Calu3 (cell line): ENCODE data around the gene AK8. TPM values are rescaled to one million over a fixed set of nuclear protein-coding genes. Genes with fewer than 3 reads are reported as not detected.
A peak's percentile ranks its signal among the peaks of the same experiment; 100 is the strongest.

Source experiments
- BruUV-seq: library from RNA; stranded (reverse); fragments of 400-500 nt; replicated peaks from 2 replicates; lab custom pipeline; 2021; lab: Mats Ljungman, UMichigan
- CTCF ChIA-PET: fragments of 300-600 bp; sonication (Branson Sonifier 250); formaldehyde crosslinking; loops from one replicate; lab custom pipeline; 2022; ENCODE audit warnings: antibody characterized with exemption; lab: Charles Lee
- DNase-seq: peaks from one replicate; pipeline ENCODE4 v3.0.0; 2022
- H3K27ac Mint-ChIP-seq: one replicate; pipeline ENCODE4 v1.8.0; 2022; ENCODE audit warnings: mixed read lengths; ENCODE audit not compliant: unreplicated experiment
- H3K27me3 Mint-ChIP-seq: one replicate; pipeline ENCODE4 v1.8.0; 2022; ENCODE audit warnings: mixed read lengths; ENCODE audit not compliant: unreplicated experiment
- H3K36me3 Mint-ChIP-seq: one replicate; pipeline ENCODE4 v1.8.0; 2022; ENCODE audit warnings: mild to moderate bottlenecking, moderate library complexity, mixed read lengths; ENCODE audit not compliant: insufficient read depth, unreplicated experiment
- H3K4me1 Mint-ChIP-seq: one replicate; pipeline ENCODE4 v1.8.0; 2022; ENCODE audit warnings: mild to moderate bottlenecking, low read depth, mixed read lengths; ENCODE audit not compliant: unreplicated experiment
- H3K4me3 Mint-ChIP-seq: one replicate; pipeline ENCODE4 v1.8.0; 2022; ENCODE audit warnings: mild to moderate bottlenecking, low read depth, moderate library complexity, mixed read lengths; ENCODE audit not compliant: unreplicated experiment
- H3K9me3 Mint-ChIP-seq: one replicate; pipeline ENCODE4 v1.8.0; 2022; ENCODE audit warnings: low read depth, mixed read lengths; ENCODE audit not compliant: unreplicated experiment
- CTCF ChIP-seq: fragments of 200-600 bp; IDR thresholded peaks from one replicate; pipeline ENCODE4 v1.8.0; 2022; ENCODE audit warnings: antibody characterized with exemption; ENCODE audit not compliant: unreplicated experiment
- intact Hi-C: fragments of 100-400 bp; cut with micrococcal nuclease; formaldehyde crosslinking; loops from one replicate; pipeline ENCODE4 v1.10.0; 2022; ENCODE audit not compliant: unreplicated experiment
- total RNA-seq: library from RNA; stranded (reverse); gene quantifications from 2 replicates; pipeline ENCODE4 v1.2.3, GENCODE V29; 2022

AK8 gene
- total RNA-seq, 1 experiment from 2014 or later = 1.4 TPM

GRCh38 chr9:132810314-132810713, 67.8 kb downstream of the AK8 start:
- BruUV-seq = no TSS peak
- H3K4me3 Mint-ChIP-seq = no peak overlapping the region
- no peaks in the 10 kb centered on the region for H3K9me3 Mint-ChIP-seq
- H3K27ac Mint-ChIP-seq = no peak overlapping the region
- H3K4me1 Mint-ChIP-seq = no peaks in the 10 kb centered on the region
- intact Hi-C loops = no loop called here
- DNase-seq = no peak
- no peaks in the 10 kb centered on the region for H3K36me3 Mint-ChIP-seq
- no peak for TF ChIP-seq CTCF
- CTCF ChIA-PET = no interaction called here
- peaks cover 19% of the 10 kb centered on the region for H3K27me3 Mint-ChIP-seq

DNA sequence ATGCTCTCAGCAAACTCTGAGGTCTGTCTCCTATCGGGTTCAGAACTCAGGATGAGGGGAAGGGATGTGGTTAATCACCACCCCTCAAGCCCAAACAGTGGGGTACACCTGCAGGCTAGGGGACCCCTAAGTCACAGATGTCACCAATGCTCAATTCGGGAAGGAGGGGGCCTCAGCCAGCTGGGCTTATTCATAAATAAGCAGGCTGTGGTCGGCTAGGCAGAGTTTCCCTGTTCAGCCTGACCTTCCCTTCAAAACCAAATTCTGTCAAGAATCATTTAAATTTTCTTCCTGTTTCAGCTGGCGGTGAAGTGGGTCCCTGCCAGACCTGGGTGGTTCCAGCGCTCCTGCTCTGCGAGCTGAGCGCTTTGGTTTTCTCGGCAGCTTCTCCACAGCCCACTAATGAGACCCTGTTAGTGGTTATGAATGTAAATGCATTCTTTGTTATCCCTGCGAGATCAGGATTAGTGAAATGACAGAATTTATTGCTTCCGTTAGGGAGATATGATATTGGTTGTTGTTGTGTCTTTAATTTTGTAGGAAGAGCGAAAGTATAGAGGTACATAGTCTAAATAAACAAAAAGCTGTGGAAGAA, 68.3 kb downstream of the AK8 start:
- DNase-seq = no peak
- H3K4me1 Mint-ChIP-seq = no peaks in the 10 kb centered on the region
- H3K36me3 Mint-ChIP-seq = no peaks in the 10 kb centered on the region
- intact Hi-C loops = no loop called here
- BruUV-seq = no TSS peak
- H3K4me3 Mint-ChIP-seq = no peak overlapping the region
- TF ChIP-seq CTCF = no peak
- H3K9me3 Mint-ChIP-seq = no peaks in the 10 kb centered on the region
- CTCF ChIA-PET = no interaction called here
- H3K27ac Mint-ChIP-seq = no peak overlapping the region
- peaks cover 25% of the 10 kb centered on the region for H3K27me3 Mint-ChIP-seq

- H3K27me3 Mint-ChIP-seq = peaks cover 28% of the 10 kb centered on the region
- no TSS peak for BruUV-seq
- H3K4me1 Mint-ChIP-seq = no peaks in the 10 kb centered on the region
- H3K27ac Mint-ChIP-seq = no peak overlapping the region
- intact Hi-C loops = no loop called here
- H3K36me3 Mint-ChIP-seq = no peaks in the 10 kb centered on the region
- H3K9me3 Mint-ChIP-seq = no peaks in the 10 kb centered on the region
- no peak for TF ChIP-seq CTCF
- DNase-seq = no peak
- H3K4me3 Mint-ChIP-seq = no peak overlapping the region
- CTCF ChIA-PET = no interaction called here
Observed at GRCh38 chr9:132808645-132809044, 69.4 kb downstream of the AK8 start.

DNA sequence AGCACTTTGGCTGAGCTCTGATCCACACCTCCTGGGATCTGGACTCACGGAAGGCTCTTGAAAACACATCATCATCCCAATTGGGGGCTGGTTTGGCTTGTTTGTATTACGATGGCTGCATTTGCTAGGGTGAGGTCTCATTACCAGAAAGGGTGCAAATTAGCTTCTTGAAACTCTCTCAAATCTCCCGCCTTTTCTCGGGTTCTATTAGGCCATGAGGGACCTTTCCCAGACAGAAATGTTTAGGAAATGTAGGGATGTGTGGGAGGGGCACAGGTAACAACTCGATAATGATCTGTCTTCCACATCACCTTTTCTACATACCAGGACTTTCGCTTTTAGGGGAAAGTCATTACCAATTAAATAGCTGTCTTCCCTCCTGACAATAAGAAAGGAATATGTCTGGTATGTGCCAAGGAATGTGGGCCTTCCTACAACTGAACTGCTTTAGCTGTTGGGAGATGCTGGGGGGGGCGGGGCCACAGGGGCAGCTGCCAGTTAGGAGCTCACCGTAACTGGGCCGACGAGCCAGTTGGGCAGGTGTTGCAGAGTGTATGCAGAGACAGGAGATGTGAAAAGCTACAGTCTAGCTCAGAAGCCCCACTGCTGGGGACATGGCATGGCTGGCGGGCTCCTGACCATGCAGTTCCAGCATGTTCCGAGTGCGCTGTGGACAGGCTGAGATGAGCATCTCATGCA, 71.2 kb downstream of the AK8 start:
- Mint-ChIP-seq H3K27ac (no peak overlapping the region), H3K4me1 (no peaks in the 10 kb centered on the region), H3K9me3 (no peaks in the 10 kb centered on the region), H3K36me3 (no peaks in the 10 kb centered on the region), H3K27me3 (peaks cover 28% of the 10 kb centered on the region), H3K4me3 (no peak overlapping the region)
- peak; percentile 17 for DNase-seq
- BruUV-seq = no TSS peak
- CTCF ChIA-PET = interaction anchor here (0.9 kb wide), 1 partner anchor 95 kb away, joined by 3 read pairs; no protein-coding TSS in a partner anchor
- TF ChIP-seq CTCF = no peak
- intact Hi-C loops = no loop called here
